Central memory CD4-positive, alpha-beta T cell (primary cell): ENCODE data around the gene COA1.
"Not testable (repeated sequence)": the region's sequence is repeated elsewhere in the genome, so short reads cannot be mapped to it uniquely, and the experiment has no call there.

Source experiments
- DNase-seq: peaks from one replicate; pipeline ENCODE4 v3.0.0; 2022
- total RNA-seq, 3 experiments: gene quantifications; one replicate each; lab custom pipeline; 2026; lab: John Stamatoyannopoulos, UW

The COA1 gene
- 42.5 to 69.1 (median 48.9) reads per million in 3 experiments for total RNA-seq

GRCh38 chr7:43729214-43729923 lies at the start of gene COA1:
Gene COA1 (minus strand): TSS chr7:43729523. CDS start chr7:43648614, 80,909 bp downstream.
- DNase-seq: peak; percentile 79

DNA sequence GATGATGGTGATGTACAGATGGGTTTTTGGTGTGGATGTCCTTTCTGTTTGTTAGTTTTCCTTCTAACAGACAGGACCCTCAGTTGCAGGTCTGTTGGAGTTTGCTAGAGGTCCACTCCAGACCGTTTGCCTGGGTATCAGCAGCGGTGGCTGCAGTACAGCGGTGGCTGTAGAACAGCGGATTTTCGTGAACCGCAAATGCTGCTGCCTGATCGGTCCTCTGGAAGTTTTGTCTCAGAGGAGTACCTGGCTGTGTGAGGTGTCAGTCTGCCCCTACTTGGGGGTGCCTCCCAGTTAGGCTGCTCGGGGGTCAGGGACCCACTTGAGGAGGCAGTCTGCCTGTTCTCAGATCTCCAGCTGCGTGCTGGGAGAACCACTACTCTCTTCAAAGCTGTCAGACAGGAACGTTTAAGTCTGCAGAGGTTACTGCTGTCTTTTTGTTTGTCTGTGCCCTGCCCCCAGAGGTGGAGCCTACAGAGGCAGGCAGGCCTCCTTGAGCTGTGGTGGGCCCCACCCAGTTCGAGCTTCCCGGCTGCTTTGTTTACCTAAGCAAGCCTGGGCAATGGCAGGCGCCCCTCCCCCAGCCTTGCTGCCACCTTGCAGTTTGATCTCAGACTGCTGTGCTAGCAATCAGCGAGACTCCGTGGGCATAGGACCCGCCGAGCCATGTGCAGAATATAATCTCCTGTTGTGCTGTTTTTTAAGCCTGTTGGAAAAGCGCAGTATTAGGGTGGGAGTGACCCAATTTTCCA lies 49.1 kb upstream of the COA1 start:
- DNase-seq: peak; percentile 20

- not testable (repeated sequence) for DNase-seq
Measured at GRCh38 chr7:43775255-43775654, 45.9 kb upstream of the COA1 start.

- DNase-seq: not testable (repeated sequence)
Measured at GRCh38 chr7:43773268-43773667, 43.9 kb upstream of the COA1 start.

DNA sequence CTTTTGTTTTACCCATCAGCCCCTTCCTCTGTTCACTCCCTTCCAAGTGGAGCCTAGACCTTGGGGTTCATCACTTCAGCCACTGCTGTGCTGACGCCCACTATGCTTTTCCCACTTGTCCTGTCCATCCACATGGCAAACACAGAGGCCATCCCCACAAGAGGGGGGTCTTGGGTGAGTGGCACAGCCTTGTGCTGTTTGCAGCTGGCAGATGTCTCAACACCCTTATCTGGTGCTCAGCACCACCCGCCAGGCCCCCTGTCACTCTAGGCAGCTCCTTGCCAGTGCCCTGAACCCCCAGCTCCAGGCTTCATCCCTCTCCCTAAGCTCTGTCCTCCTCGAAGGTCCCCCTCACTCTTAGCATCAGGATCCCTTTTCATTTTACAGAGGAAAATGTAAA lies 42.2 kb upstream of the COA1 start:
- no peak for DNase-seq

GRCh38 chr7:43771128-43771527 lies 41.8 kb upstream of the COA1 start:
- DNase-seq: no peak

DNA sequence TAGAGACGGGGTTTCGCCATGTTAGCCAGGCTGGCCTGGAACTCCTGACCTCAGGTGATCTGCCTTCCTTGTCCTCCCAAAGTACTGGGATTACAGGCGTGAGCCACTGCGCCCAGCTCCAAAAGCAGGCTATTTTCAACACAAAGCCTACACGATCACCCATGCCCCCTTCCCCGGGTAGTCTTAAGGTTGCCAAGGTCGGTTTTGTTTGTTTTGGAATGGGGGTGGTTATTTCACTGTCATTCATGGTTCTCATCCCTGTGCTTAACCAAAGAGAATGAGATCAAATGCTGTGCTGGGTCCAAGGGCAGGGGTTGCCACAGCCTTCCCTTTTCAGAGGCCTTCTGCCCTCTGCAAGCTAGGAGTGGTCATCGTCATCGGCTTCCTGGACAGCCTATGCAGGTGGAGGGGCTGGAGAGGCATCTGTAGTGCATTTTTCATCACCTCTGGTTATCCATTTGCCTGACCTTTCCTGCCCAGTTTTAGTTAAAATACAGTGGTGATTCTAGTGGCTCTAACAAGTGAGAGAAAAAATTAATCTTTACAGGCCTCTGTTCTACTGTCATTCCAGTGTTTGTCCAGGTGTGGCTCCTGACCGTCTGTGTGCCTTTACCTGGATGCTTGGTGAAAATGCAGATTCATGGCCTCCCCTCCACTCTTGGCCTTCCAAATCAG lies 40.6 kb upstream of the COA1 start:
- DNase-seq: no peak

- no peak for DNase-seq
Measured at GRCh38 chr7:43769281-43769680, 40.0 kb upstream of the COA1 start.

- no peak for DNase-seq
Measured at GRCh38 chr7:43768887-43769272, 39.6 kb upstream of the COA1 start.

DNA sequence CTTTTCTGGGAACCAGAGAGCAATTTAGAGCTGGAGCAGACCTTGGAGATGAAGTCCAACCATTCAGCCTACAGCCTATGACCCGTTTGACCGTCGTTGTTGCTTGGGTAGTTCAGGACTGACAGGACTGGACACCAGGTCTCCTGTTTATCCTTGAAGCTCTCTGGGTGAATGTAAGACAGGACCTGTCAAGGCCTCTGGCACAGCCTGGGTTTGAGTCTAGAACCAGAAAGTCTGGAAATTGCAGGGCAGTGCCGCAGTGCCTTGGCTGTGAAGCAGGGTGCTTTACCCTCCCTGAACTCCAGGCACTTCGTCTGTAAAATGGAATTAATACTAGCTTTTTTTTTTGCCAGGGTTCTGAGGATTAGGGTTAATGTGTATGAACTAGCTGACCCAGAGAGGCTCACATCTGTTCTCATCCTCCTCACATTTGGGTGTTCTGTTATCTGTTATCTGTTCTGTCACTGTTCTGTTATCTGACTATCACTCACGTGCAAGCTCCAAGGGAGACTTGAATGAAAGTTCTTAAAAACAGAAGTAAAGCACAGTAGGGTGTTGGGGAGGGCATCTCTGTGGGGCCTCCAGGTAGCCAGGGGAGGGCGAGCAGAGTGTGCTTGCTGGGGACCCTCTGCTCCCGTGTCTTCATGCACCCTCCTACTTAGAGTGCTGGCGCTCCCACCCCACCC lies 39.0 kb upstream of the COA1 start:
- DNase-seq: no peak

DNA sequence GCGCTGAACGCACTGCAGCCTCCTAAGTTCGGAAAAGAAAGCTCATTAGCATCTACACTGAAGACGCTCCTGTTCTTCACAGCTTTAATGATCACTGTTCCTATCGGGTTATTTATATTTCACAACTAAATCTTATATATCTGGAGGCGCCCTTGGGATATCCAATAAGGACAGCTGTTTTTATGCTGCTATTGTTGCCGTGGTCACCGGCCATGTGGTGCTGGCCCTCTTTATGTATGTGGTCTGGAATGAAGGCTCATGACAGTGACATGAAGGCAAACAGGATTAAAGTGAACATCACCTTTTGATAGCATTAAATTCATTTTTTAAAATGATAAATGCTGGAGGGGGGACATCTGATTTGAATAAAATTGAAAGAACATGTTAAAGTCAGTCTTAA lies 38.0 kb upstream of the COA1 start:
- no peak for DNase-seq

- DNase-seq: no peak
Measured at GRCh38 chr7:43766564-43766963, 37.2 kb upstream of the COA1 start.

DNA sequence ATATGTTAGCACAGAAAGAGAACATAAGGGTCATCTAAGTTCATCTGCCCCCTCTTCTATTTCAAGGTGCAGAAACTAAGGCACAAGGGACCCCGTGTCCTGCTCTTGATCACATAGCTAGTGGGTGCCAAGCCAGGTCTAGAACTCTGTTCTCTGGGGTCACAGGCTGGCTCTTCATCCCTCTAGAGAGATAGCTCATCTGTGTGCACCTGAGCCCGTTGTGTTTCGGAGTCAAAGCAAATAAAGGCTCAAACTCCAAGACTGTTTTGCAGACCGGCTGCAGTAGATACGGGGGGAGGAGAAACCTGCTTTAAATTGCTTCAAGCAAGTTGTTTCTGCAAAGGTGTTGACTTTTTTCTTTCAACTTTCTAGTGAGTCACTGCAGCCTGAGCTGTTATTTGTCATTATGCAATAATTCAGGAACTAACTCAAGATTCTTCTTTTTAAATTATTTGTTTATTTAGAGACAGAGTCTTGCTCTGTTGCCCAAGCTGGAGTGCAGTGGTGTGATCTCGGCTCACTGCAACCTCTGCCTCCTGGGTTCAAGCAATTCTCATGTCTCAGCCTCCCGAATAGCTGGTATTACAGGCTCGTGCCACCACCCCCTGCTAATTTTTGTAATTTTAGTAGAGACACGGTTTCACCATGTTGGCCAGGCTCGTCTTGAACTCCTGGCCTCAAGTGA lies 35.6 kb upstream of the COA1 start:
- DNase-seq: no peak

DNA sequence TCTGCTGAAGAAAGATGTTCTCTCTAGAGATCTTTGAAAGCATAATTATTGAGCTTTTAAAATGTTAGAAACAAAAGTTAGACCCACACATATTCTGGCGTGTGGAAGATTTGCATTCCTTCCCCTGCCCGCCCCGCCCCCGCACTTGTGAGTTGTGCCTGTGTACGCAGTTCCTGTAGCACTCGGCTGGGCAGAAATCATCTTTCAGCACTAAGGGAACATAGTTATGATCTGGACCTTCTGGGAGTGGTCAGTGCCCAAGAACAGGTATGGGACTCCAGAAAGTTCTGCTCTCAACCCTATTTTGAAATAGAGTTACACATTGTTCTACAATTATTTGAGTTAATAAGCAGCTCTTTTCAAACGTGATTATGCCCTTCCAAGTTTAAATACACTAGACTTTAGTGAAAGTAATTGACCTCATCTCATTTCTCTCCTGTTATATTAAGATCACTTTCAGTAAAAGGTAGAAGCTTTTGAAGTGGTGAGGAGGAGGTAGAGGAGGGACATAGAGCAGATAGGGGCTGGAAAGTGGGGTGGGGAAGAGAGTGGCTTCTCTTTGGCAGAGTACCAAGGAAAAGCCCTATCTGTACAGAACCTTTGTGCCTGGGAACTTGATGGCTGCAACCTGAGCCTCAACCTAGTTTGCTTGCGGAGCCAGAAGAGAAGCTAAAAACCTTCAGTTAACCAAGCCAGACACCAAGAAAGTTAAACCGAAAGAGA lies 34.9 kb upstream of the COA1 start:
- DNase-seq: no peak

DNA sequence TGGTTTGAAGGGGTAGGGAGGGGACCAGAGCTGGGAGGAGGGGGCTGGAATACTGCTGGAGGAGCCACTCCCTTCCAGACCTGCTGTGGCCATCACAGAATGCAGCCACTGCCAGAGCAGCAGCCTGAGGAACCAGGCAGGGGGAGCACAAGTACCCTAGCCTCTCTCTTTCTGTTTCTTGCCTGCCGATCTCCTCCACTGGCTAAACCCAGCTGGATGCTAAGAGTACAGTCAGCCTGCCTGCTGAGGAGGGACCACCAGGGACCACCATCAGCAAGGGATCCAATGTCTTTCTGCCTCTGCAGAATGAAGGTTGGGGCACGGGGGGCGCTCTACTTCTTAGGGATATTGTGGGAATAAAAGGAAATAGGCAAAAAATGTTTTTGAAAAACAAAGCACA lies 33.9 kb upstream of the COA1 start:
- no peak for DNase-seq

DNA sequence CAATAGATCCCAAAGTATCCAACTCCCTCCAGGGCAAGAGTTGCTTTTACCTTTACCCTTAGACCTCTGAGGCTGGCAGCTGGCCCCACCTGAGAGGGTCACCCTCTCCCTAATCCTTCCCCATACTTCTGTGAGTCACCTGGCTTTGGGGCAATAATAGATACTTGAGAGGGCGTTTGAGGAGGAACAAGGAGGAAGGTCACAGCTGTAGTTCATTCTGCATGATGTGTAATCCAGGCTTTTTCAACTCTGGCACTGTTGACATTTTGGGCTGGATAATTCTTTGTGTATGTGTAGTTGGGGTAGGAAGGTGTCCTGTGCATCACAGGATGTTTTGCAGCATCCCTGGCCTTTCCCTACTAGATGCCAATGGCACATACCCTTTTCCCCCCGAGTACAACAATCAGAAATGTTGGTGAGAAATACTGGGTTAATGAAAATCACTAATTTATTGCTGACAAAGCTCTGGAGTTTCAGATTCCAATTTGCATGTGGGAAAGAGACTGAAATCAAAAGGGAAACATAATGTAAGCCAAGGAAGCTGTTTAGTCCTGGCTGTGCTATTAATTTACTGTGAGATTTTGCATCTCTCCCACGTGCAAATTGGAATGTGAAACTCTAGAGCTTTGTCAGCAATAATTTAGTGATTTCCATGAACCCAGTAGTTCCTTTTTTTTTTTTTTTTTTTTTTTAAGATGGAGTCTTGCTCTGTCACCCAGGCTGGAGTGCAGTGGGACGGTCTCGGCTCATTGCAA lies 32.8 kb upstream of the COA1 start:
- no peak for DNase-seq

DNA sequence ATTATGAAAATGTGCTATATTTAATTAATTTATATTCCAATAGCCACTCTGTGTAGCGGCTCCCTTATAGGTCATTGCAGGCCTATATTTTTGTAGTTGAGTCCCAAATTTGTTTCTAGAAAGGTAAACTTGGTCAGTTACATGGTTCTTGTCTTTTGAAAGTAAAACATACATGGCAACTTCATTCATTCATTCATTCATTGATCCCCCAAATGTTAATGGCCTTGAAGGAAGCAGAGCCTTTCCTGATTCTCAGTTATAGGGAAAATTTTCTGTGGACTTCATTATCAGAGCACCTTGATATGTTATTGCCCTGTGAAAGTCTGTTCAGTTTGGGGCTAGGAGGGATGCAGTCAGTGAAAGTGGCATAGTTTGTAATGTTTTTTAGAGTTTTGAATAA lies 32.1 kb upstream of the COA1 start:
- no peak for DNase-seq

GRCh38 chr7:43760861-43761260 lies 31.5 kb upstream of the COA1 start:
- DNase-seq: no peak

GRCh38 chr7:43758822-43759683 lies 29.7 kb upstream of the COA1 start:
- DNase-seq: peak; percentile 59
